ENCODE results near the gene MYO1C.
"Not testable (repeated sequence)": the region's sequence is repeated elsewhere in the genome, so short reads cannot be mapped to it uniquely, and the experiment has no call there.

MYO1C gene

GRCh38 chr17:1420163-1420562, 72.3 kb downstream of the MYO1C start:
- DNase-seq = no peak

- not testable (repeated sequence) for DNase-seq
These were observed 74.0 kb downstream of the MYO1C start for GRCh38 chr17:1418476-1418875.

- DNase-seq = no peak
These were observed 76.1 kb downstream of the MYO1C start for GRCh38 chr17:1416414-1416813.

GRCh38 chr17:1414634-1415033, 77.9 kb downstream of the MYO1C start:
- DNase-seq = no peak

Measured in activated effector memory CD4-positive, alpha-beta T cell treated with Interleukin-2 at 50 U/mL for 16 hours (primary cell).